ENCODE measurements around the gene MROH2A. TPM values are rescaled to one million over a fixed set of nuclear protein-coding genes. Genes with fewer than 3 reads are reported as not detected.

Gene MROH2A
- total RNA-seq, 1 experiment from 2014 or later, result not detected

DNA sequence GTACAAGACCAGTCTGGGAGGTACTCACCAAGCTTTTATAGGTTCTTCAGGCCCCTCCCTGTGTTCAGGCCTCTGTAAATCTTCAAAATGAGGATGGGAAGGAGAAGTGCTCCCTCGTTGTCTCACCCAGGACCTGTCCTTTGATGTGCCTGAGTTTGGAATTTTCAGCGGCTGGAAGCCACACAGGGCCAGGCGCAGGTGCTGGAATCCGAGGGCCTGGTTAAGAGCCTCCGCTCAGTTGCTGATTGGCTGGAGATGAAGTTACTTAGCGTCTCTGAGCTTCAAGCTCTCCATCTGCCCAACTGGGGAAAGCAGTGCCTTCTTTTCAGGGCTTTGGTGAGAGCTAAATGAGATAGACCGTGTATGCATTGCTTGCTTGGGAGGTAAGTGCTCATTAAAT is 46.2 kb downstream of the MROH2A start:
- ATAC-seq, result peak; percentile 59

More for the DNA sequence above, 46.2 kb downstream of the MROH2A start:
- Mint-ChIP-seq H3K27ac (no peak overlapping the region), H3K4me1 (peaks cover 5% of the 10 kb centered on the region; the same call in 1 of the 2 replicates), H3K9me3 (peaks cover 4% of the 10 kb centered on the region; the same call in 1 of the 2 replicates), H3K4me3 (no peak overlapping the region), H3K36me3 (no peaks in the 10 kb centered on the region), H3K27me3 (ENCODE audit: low read depth) (no peaks in the 10 kb centered on the region)
- POLR2A ChIA-PET, result no interaction called here
- TF ChIP-seq TCF7 (CRISPR knock-in tag; IDR thresholded peaks at IDR 0.05; ENCODE audit: low read depth), result no peak
- TF ChIP-seq, protein P1, sequence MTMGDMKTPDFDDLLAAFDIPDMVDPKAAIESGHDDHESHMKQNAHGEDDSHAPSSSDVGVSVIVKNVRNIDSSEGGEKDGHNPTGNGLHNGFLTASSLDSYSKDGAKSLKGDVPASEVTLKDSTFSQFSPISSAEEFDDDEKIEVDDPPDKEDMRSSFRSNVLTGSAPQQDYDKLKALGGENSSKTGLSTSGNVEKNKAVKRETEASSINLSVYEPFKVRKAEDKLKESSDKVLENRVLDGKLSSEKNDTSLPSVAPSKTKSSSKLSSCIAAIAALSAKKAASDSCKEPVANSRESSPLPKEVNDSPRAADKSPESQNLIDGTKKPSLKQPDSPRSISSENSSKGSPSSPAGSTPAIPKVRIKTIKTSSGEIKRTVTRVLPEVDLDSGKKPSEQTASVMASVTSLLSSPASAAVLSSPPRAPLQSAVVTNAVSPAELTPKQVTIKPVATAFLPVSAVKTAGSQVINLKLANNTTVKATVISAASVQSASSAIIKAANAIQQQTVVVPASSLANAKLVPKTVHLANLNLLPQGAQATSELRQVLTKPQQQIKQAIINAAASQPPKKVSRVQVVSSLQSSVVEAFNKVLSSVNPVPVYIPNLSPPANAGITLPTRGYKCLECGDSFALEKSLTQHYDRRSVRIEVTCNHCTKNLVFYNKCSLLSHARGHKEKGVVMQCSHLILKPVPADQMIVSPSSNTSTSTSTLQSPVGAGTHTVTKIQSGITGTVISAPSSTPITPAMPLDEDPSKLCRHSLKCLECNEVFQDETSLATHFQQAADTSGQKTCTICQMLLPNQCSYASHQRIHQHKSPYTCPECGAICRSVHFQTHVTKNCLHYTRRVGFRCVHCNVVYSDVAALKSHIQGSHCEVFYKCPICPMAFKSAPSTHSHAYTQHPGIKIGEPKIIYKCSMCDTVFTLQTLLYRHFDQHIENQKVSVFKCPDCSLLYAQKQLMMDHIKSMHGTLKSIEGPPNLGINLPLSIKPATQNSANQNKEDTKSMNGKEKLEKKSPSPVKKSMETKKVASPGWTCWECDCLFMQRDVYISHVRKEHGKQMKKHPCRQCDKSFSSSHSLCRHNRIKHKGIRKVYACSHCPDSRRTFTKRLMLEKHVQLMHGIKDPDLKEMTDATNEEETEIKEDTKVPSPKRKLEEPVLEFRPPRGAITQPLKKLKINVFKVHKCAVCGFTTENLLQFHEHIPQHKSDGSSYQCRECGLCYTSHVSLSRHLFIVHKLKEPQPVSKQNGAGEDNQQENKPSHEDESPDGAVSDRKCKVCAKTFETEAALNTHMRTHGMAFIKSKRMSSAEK (CRISPR knock-in tag; IDR thresholded peaks at IDR 0.05; ENCODE audit: borderline replicate concordance), result no peak
- TF ChIP-seq, protein P2, sequence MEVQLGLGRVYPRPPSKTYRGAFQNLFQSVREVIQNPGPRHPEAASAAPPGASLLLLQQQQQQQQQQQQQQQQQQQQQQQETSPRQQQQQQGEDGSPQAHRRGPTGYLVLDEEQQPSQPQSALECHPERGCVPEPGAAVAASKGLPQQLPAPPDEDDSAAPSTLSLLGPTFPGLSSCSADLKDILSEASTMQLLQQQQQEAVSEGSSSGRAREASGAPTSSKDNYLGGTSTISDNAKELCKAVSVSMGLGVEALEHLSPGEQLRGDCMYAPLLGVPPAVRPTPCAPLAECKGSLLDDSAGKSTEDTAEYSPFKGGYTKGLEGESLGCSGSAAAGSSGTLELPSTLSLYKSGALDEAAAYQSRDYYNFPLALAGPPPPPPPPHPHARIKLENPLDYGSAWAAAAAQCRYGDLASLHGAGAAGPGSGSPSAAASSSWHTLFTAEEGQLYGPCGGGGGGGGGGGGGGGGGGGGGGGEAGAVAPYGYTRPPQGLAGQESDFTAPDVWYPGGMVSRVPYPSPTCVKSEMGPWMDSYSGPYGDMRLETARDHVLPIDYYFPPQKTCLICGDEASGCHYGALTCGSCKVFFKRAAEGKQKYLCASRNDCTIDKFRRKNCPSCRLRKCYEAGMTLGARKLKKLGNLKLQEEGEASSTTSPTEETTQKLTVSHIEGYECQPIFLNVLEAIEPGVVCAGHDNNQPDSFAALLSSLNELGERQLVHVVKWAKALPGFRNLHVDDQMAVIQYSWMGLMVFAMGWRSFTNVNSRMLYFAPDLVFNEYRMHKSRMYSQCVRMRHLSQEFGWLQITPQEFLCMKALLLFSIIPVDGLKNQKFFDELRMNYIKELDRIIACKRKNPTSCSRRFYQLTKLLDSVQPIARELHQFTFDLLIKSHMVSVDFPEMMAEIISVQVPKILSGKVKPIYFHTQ (CRISPR knock-in tag; IDR thresholded peaks at IDR 0.05), result no peak
- TF ChIP-seq ZNF416 (CRISPR knock-in tag; IDR thresholded peaks at IDR 0.05), result no peak
- TF ChIP-seq, protein P3, sequence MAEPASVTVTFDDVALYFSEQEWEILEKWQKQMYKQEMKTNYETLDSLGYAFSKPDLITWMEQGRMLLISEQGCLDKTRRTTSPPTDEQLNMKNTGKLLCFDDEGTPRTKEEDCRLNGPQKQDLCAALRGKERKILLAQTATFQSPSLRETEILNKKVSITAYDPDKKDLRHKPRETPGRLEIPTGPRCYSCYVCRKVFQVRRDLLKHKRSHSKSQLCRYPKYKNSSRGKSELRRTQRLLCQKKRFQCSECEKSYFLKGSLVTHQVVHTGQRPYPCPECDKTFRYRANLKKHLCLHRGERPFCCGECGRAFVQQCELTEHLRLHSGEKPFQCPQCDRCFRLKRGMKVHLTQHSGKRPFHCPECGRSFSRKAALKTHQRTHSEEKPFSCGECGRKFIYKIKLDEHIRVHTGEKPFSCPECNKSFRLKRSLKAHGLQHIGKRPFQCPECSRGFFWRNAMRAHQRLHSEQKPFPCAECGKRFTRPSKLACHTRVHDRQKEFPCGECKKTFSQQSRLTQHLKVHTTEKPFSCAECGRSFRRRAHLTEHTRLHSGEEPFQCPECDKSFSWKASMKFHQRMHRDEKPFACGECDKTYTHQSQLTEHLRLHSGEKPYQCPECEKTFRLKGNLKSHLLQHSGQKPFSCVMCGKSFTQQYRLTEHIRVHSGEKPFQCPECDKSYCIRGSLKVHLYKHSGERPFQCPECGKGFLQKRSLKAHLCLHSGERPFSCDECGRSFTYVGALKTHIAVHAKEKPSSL (CRISPR knock-in tag; conservative IDR thresholded peaks at IDR 0.05), result no peak
- no peak for TF ChIP-seq ATF1 (CRISPR knock-in tag; IDR thresholded peaks at IDR 0.05)
- TF ChIP-seq, protein P4, sequence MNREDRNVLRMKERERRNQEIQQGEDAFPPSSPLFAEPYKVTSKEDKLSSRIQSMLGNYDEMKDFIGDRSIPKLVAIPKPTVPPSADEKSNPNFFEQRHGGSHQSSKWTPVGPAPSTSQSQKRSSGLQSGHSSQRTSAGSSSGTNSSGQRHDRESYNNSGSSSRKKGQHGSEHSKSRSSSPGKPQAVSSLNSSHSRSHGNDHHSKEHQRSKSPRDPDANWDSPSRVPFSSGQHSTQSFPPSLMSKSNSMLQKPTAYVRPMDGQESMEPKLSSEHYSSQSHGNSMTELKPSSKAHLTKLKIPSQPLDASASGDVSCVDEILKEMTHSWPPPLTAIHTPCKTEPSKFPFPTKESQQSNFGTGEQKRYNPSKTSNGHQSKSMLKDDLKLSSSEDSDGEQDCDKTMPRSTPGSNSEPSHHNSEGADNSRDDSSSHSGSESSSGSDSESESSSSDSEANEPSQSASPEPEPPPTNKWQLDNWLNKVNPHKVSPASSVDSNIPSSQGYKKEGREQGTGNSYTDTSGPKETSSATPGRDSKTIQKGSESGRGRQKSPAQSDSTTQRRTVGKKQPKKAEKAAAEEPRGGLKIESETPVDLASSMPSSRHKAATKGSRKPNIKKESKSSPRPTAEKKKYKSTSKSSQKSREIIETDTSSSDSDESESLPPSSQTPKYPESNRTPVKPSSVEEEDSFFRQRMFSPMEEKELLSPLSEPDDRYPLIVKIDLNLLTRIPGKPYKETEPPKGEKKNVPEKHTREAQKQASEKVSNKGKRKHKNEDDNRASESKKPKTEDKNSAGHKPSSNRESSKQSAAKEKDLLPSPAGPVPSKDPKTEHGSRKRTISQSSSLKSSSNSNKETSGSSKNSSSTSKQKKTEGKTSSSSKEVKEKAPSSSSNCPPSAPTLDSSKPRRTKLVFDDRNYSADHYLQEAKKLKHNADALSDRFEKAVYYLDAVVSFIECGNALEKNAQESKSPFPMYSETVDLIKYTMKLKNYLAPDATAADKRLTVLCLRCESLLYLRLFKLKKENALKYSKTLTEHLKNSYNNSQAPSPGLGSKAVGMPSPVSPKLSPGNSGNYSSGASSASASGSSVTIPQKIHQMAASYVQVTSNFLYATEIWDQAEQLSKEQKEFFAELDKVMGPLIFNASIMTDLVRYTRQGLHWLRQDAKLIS (CRISPR knock-in tag; IDR thresholded peaks at IDR 0.05; ENCODE audit: borderline replicate concordance), result no peak
- TF ChIP-seq ZNF671 (CRISPR knock-in tag; IDR thresholded peaks at IDR 0.05), result no peak
- TF ChIP-seq, protein P5, sequence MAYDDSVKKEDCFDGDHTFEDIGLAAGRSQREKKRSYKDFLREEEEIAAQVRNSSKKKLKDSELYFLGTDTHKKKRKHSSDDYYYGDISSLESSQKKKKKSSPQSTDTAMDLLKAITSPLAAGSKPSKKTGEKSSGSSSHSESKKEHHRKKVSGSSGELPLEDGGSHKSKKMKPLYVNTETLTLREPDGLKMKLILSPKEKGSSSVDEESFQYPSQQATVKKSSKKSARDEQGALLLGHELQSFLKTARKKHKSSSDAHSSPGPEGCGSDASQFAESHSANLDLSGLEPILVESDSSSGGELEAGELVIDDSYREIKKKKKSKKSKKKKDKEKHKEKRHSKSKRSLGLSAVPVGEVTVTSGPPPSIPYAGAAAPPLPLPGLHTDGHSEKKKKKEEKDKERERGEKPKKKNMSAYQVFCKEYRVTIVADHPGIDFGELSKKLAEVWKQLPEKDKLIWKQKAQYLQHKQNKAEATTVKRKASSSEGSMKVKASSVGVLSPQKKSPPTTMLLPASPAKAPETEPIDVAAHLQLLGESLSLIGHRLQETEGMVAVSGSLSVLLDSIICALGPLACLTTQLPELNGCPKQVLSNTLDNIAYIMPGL (CRISPR knock-in tag; IDR thresholded peaks at IDR 0.05), result no peak
- TF ChIP-seq OVOL2 (CRISPR knock-in tag; IDR thresholded peaks at IDR 0.05; ENCODE audit: borderline replicate concordance), result no peak
- TF ChIP-seq FOXJ3 (CRISPR knock-in tag; IDR thresholded peaks at IDR 0.05; ENCODE audit: borderline replicate concordance), result no peak
- no peak for TF ChIP-seq ETV6 (CRISPR knock-in tag; IDR thresholded peaks at IDR 0.05)
- TF ChIP-seq JAZF1 (CRISPR knock-in tag; IDR thresholded peaks at IDR 0.05), result no peak
- no peak for TF ChIP-seq GABPB1 (CRISPR knock-in tag; IDR thresholded peaks at IDR 0.05)
- TF ChIP-seq, protein P6, sequence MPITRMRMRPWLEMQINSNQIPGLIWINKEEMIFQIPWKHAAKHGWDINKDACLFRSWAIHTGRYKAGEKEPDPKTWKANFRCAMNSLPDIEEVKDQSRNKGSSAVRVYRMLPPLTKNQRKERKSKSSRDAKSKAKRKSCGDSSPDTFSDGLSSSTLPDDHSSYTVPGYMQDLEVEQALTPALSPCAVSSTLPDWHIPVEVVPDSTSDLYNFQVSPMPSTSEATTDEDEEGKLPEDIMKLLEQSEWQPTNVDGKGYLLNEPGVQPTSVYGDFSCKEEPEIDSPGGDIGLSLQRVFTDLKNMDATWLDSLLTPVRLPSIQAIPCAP (CRISPR knock-in tag; IDR thresholded peaks at IDR 0.05), result no peak
- TF ChIP-seq, protein P7, sequence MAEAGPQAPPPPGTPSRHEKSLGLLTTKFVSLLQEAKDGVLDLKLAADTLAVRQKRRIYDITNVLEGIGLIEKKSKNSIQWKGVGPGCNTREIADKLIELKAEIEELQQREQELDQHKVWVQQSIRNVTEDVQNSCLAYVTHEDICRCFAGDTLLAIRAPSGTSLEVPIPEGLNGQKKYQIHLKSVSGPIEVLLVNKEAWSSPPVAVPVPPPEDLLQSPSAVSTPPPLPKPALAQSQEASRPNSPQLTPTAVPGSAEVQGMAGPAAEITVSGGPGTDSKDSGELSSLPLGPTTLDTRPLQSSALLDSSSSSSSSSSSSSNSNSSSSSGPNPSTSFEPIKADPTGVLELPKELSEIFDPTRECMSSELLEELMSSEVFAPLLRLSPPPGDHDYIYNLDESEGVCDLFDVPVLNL (CRISPR knock-in tag; IDR thresholded peaks at IDR 0.05; ENCODE audit: borderline replicate concordance, low read depth), result no peak
- no peak for TF ChIP-seq TEAD1 (CRISPR knock-in tag; IDR thresholded peaks at IDR 0.05)
- no peak for TF ChIP-seq CREB1 (CRISPR knock-in tag; IDR thresholded peaks at IDR 0.05)
- no peak for DNase-seq (ENCODE audit: low spot score)
- CTCF ChIA-PET, result interaction anchor here (1.0 kb wide), 1 partner anchor 8 kb away, joined by 4 read pairs; no protein-coding TSS in a partner anchor
